Measurements from ENCODE around the gene C11orf42.

C11orf42 gene

GRCh38 chr11:6258571-6259081 lies 53.3 kb downstream of the C11orf42 start:
- DNase-seq = no peak

GRCh38 chr11:6260207-6260726 lies 54.9 kb downstream of the C11orf42 start:
- DNase-seq = no peak
